GM21367 (cell line): ENCODE measurements around the gene SCGB2B2.
"Not testable (repeated sequence)": the region's sequence is repeated elsewhere in the genome, so short reads cannot be mapped to it uniquely, and the experiment has no call there.

Experiments
- ATAC-seq: cut with Tn5 transposase; IDR thresholded peaks from one replicate; pipeline ENCODE4 v1.9.1; 2021; ENCODE audit not compliant: unreplicated experiment

SCGB2B2 gene

GRCh38 chr19:34676697-34677385, at the start of gene SCGB2B2:
Gene SCGB2B2 (minus strand): TSS chr19:34677159. CDS start chr19:34594563, 82,596 bp downstream.
- peak; percentile 44 for ATAC-seq

GRCh38 chr19:34725400-34725799, 48.4 kb upstream of the SCGB2B2 start:
- no peak for ATAC-seq

- ATAC-seq, result no peak
Observed at GRCh38 chr19:34722353-34722752, 45.4 kb upstream of the SCGB2B2 start.

GRCh38 chr19:34715357-34715756, 38.4 kb upstream of the SCGB2B2 start:
- ATAC-seq, result no peak

GRCh38 chr19:34713262-34713637, 36.3 kb upstream of the SCGB2B2 start:
- ATAC-seq, result no peak

- ATAC-seq, result no peak
Observed at GRCh38 chr19:34712395-34713261, 35.7 kb upstream of the SCGB2B2 start.

- ATAC-seq, result no peak
Observed at GRCh38 chr19:34711890-34712289, 34.9 kb upstream of the SCGB2B2 start.

GRCh38 chr19:34707661-34708060, 30.7 kb upstream of the SCGB2B2 start:
- no peak for ATAC-seq

GRCh38 chr19:34692549-34692948, 15.6 kb upstream of the SCGB2B2 start:
- ATAC-seq, result no peak

- ATAC-seq, result no peak
Observed at GRCh38 chr19:34690372-34690771, 13.4 kb upstream of the SCGB2B2 start.

GRCh38 chr19:34688592-34688991, 11.6 kb upstream of the SCGB2B2 start:
- ATAC-seq, result no peak

- ATAC-seq, result no peak
Observed at GRCh38 chr19:34687348-34687747, 10.4 kb upstream of the SCGB2B2 start.

- no peak for ATAC-seq
Observed at GRCh38 chr19:34686455-34686854, 9.5 kb upstream of the SCGB2B2 start.

GRCh38 chr19:34685266-34685665, 8.3 kb upstream of the SCGB2B2 start:
- ATAC-seq, result not testable (repeated sequence)

GRCh38 chr19:34681478-34681877, 4.5 kb upstream of the SCGB2B2 start:
- no peak for ATAC-seq

GRCh38 chr19:34678421-34678820, 1.5 kb upstream of the SCGB2B2 start:
- ATAC-seq, result no peak

GRCh38 chr19:34678085-34678412, 1.1 kb upstream of the SCGB2B2 start:
- ATAC-seq, result no peak

- ATAC-seq, result peak; percentile 79
Observed at GRCh38 chr19:34677386-34678084, 576 bp upstream of the SCGB2B2 start, which contains the start of gene ZNF302. Gene ZNF302 (plus strand): TSS chr19:34677678. CDS start chr19:34678805, 1,127 bp downstream.

GRCh38 chr19:34675919-34676318, 1.0 kb downstream of the SCGB2B2 start:
- no peak for ATAC-seq

- ATAC-seq, result no peak
Observed at GRCh38 chr19:34675250-34675649, 1.7 kb downstream of the SCGB2B2 start.

GRCh38 chr19:34673590-34673989, 3.4 kb downstream of the SCGB2B2 start:
- no peak for ATAC-seq

GRCh38 chr19:34671972-34672371, 5.0 kb downstream of the SCGB2B2 start:
- no peak for ATAC-seq
